ENCODE measurements around the gene TSACC.

Gene TSACC

GRCh38 chr1:156337052-156337887 is 1.1 kb upstream of the TSACC start:
- no peaks in the 10 kb centered on the region for H3K79me1 ChIP-seq (ENCODE audit: low read depth, low read length)

GRCh38 chr1:156337888-156338179 is 492 bp upstream of the TSACC start:
- WGBS, 2 donors (ENCODE audit: extremely low coverage in 2 of 2, insufficient read length in 2 of 2, insufficient replicate concordance in 1 of 2), result no CpG with 5 or more reads among the region's 14 CpGs

More at GRCh38 chr1:156337052-156337887, 1.1 kb upstream of the TSACC start:
- Histone ChIP-seq H4K91ac (ENCODE audit: low read depth, low read length, poor library complexity) (no peak overlapping the region), H3K4me3 (ENCODE audit: low read length in 2 of 2) (peak overlapping the region; percentile 57 to 94), H3K4me2 (ENCODE audit: insufficient read depth, low read length, poor library complexity, severe bottlenecking) (peak overlapping the region; percentile 70), H2BK15ac (ENCODE audit: low read length) (no peak overlapping the region), H2AFZ (ENCODE audit: low read length) (peak overlapping the region; percentile 58), H3K14ac (ENCODE audit: low read length) (no peak overlapping the region), H2BK5ac (ENCODE audit: low read length) (no peak overlapping the region), H3K4me1 (ENCODE audit: control insufficient read depth in 2 of 2, insufficient read depth in 1 of 2, low read depth in 1 of 2, low read length in 2 of 2) (peaks cover 2 to 5% of the 10 kb centered on the region in 2 donors), H3K23ac (ENCODE audit: low read depth, low read length, poor library complexity) (no peak overlapping the region), H2BK12ac (ENCODE audit: low read length) (no peak overlapping the region), H3K27me3 (ENCODE audit: control insufficient read depth in 3 of 3, insufficient read depth in 3 of 3, low read depth in 1 of 3, low read length in 3 of 3) (peaks cover 0 to 1% (median 0%) of the 10 kb centered on the region in 3 experiments), H2AK5ac (ENCODE audit: low read depth, low read length) (no peak overlapping the region), H3K9me3 (replicated peaks in 1 of 2; ENCODE audit: control insufficient read depth in 2 of 2, insufficient read depth in 1 of 2, low read depth in 1 of 2, low read length in 2 of 2) (no peaks in the 10 kb centered on the region), H3K27ac (replicated peaks; ENCODE audit: low read length) (no peak overlapping the region), H3K9ac (ENCODE audit: low read depth, low read length, poor library complexity) (peak overlapping the region; percentile 88), H3K36me3 (replicated peaks in 1 of 2; ENCODE audit: control insufficient read depth in 2 of 2, insufficient read depth in 2 of 2, low read length in 2 of 2) (peaks cover 14 to 46% of the 10 kb centered on the region in 2 donors), H3K4ac (ENCODE audit: low read length) (no peak overlapping the region), H3K18ac (ENCODE audit: low read length) (peak overlapping the region; percentile 96), H2BK120ac (ENCODE audit: low read depth, low read length) (no peak overlapping the region), H4K8ac (ENCODE audit: low read depth, low read length) (no peak overlapping the region)
- DNase-seq (ENCODE audit: low spot score), result no peak
- no CpG with 5 or more reads among the region's 34 CpGs for WGBS, 2 donors (ENCODE audit: extremely low coverage in 2 of 2, insufficient read length in 2 of 2, insufficient replicate concordance in 1 of 2)

DNA sequence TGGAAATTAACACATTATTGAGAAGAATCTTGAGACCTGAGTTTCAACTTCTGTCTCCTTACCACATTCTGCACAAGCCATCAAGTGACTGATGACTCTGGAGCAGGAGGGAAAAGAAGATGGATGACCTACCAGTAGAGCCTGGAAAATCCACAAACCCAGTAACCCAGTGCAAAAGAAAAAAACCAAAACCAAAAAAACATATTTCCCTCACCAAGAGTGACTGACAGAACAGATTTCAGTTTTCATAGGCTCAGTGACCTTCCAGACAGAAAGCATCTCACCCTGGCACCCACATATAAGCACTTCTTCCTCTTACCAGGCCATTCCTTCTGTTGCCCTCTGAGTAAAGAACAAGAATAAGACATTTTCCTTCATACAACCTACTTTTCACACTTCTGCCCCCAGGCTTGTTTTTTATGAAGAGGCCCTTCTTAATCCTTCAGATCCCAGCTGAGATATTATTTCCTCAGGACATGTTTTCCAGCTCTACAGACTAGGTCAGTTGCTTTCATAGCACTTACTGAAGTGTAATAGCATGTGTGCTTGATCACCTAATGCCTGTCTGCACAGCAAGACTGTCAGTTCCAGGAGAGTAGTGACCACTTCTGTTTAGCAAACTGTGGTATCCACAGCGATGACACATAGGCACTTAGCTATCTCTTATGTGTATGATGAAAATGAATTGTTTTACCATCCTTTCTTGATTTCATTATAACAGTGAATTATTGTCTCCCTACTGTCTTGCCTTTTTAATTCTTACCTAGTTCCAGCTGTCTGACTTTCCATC is 4.0 kb downstream of the TSACC start:
- Histone ChIP-seq H3K4me2 (ENCODE audit: insufficient read depth, low read length, poor library complexity, severe bottlenecking) (no peak overlapping the region), H3K4me3 (ENCODE audit: low read length in 2 of 2) (no peak overlapping the region), H4K91ac (ENCODE audit: low read depth, low read length, poor library complexity) (no peak overlapping the region), H3K27ac (replicated peaks; ENCODE audit: low read length) (no peak overlapping the region), H2AK5ac (ENCODE audit: low read depth, low read length) (no peak overlapping the region), H3K14ac (ENCODE audit: low read length) (no peak overlapping the region), H2BK5ac (ENCODE audit: low read length) (no peak overlapping the region), H4K8ac (ENCODE audit: low read depth, low read length) (no peak overlapping the region), H3K9me3 (replicated peaks in 1 of 2; ENCODE audit: control insufficient read depth in 2 of 2, insufficient read depth in 1 of 2, low read depth in 1 of 2, low read length in 2 of 2) (no peaks in the 10 kb centered on the region), H3K27me3 (ENCODE audit: control insufficient read depth in 3 of 3, insufficient read depth in 3 of 3, low read depth in 1 of 3, low read length in 3 of 3) (peaks cover 0 to 28% (median 0%) of the 10 kb centered on the region in 3 experiments), H3K36me3 (replicated peaks in 1 of 2; ENCODE audit: control insufficient read depth in 2 of 2, insufficient read depth in 2 of 2, low read length in 2 of 2) (no peaks in the 10 kb centered on the region), H3K79me1 (ENCODE audit: low read depth, low read length) (no peaks in the 10 kb centered on the region), H3K23ac (ENCODE audit: low read depth, low read length, poor library complexity) (no peak overlapping the region), H3K4ac (ENCODE audit: low read length) (no peak overlapping the region), H2BK12ac (ENCODE audit: low read length) (no peak overlapping the region), H3K18ac (ENCODE audit: low read length) (no peak overlapping the region), H3K4me1 (ENCODE audit: control insufficient read depth in 2 of 2, insufficient read depth in 1 of 2, low read depth in 1 of 2, low read length in 2 of 2) (peaks cover 0 to 2% of the 10 kb centered on the region in 2 donors), H2BK120ac (ENCODE audit: low read depth, low read length) (no peak overlapping the region), H2BK15ac (ENCODE audit: low read length) (no peak overlapping the region), H3K9ac (ENCODE audit: low read depth, low read length, poor library complexity) (no peak overlapping the region), H2AFZ (ENCODE audit: low read length) (no peak overlapping the region)
- DNase-seq (ENCODE audit: low spot score), result no peak
- WGBS, 2 donors (ENCODE audit: extremely low coverage in 2 of 2, insufficient read length in 2 of 2, insufficient replicate concordance in 1 of 2), result no CpG with 5 or more reads among the region's 1 CpG

More at GRCh38 chr1:156337888-156338179, 492 bp upstream of the TSACC start:
- peaks cover 12 to 41% of the 10 kb centered on the region in 2 donors for H3K36me3 ChIP-seq (replicated peaks in 1 of 2; ENCODE audit: control insufficient read depth in 2 of 2, insufficient read depth in 2 of 2, low read length in 2 of 2)
- H3K4me3 ChIP-seq (ENCODE audit: low read length in 2 of 2), result peak overlapping the region; percentile 57 to 94
- H3K4ac ChIP-seq (ENCODE audit: low read length), result no peak overlapping the region
- peaks cover 2 to 5% of the 10 kb centered on the region in 2 donors for H3K4me1 ChIP-seq (ENCODE audit: control insufficient read depth in 2 of 2, insufficient read depth in 1 of 2, low read depth in 1 of 2, low read length in 2 of 2)
- H3K18ac ChIP-seq (ENCODE audit: low read length), result peak overlapping the region; percentile 96
- no peak overlapping the region for H2BK15ac ChIP-seq (ENCODE audit: low read length)
- no peak overlapping the region for H4K8ac ChIP-seq (ENCODE audit: low read depth, low read length)
- H3K4me2 ChIP-seq (ENCODE audit: insufficient read depth, low read length, poor library complexity, severe bottlenecking), result peak overlapping the region; percentile 42
- no peak overlapping the region for H2BK120ac ChIP-seq (ENCODE audit: low read depth, low read length)
- no peak overlapping the region for H3K14ac ChIP-seq (ENCODE audit: low read length)
- peaks cover 0 to 5% (median 0%) of the 10 kb centered on the region in 3 experiments for H3K27me3 ChIP-seq (ENCODE audit: control insufficient read depth in 3 of 3, insufficient read depth in 3 of 3, low read depth in 1 of 3, low read length in 3 of 3)
- no peak overlapping the region for H4K91ac ChIP-seq (ENCODE audit: low read depth, low read length, poor library complexity)
- H3K27ac ChIP-seq (replicated peaks; ENCODE audit: low read length), result peak overlapping the region; percentile 67
- no peak overlapping the region for H2BK5ac ChIP-seq (ENCODE audit: low read length)
- H2BK12ac ChIP-seq (ENCODE audit: low read length), result no peak overlapping the region
- H3K9ac ChIP-seq (ENCODE audit: low read depth, low read length, poor library complexity), result peak overlapping the region; percentile 88
- peak overlapping the region; percentile 58 for H2AFZ ChIP-seq (ENCODE audit: low read length)
- peak overlapping the region; percentile 60 for H3K23ac ChIP-seq (ENCODE audit: low read depth, low read length, poor library complexity)
- H2AK5ac ChIP-seq (ENCODE audit: low read depth, low read length), result no peak overlapping the region
- no peak for DNase-seq (ENCODE audit: low spot score)
- no peaks in the 10 kb centered on the region for H3K79me1 ChIP-seq (ENCODE audit: low read depth, low read length)
- H3K9me3 ChIP-seq (replicated peaks in 1 of 2; ENCODE audit: control insufficient read depth in 2 of 2, insufficient read depth in 1 of 2, low read depth in 1 of 2, low read length in 2 of 2), result no peaks in the 10 kb centered on the region

DNA sequence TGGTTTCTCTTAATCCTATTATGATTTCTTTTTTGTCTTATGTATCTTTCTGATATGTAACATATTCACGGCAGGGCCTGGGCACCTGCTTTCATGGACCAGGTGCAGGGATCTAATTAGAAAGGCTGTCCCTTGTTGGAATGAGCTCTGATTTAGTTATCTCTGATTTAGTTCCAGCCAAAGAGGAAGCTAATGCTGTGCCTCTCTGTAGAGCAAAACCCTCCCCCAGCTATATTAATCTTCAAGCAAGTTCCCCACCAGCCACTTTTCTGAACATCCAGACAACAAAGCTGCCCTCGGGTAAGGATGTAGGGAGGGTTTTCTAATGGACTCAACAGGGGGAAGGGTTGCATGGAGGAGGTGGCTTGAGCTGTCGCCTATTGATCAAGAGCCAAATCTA is 6.1 kb downstream of the TSACC start:
- Histone ChIP-seq H3K4ac (ENCODE audit: low read length) (no peak overlapping the region), H3K4me1 (ENCODE audit: control insufficient read depth in 2 of 2, insufficient read depth in 1 of 2, low read depth in 1 of 2, low read length in 2 of 2) (peaks cover 0 to 2% of the 10 kb centered on the region in 2 donors), H4K8ac (ENCODE audit: low read depth, low read length) (no peak overlapping the region), H2BK12ac (ENCODE audit: low read length) (no peak overlapping the region), H3K18ac (ENCODE audit: low read length) (no peak overlapping the region), H2BK120ac (ENCODE audit: low read depth, low read length) (no peak overlapping the region), H4K91ac (ENCODE audit: low read depth, low read length, poor library complexity) (no peak overlapping the region), H3K4me3 (ENCODE audit: low read length in 2 of 2) (no peak overlapping the region), H3K23ac (ENCODE audit: low read depth, low read length, poor library complexity) (no peak overlapping the region), H3K27me3 (ENCODE audit: control insufficient read depth in 3 of 3, insufficient read depth in 3 of 3, low read depth in 1 of 3, low read length in 3 of 3) (peaks cover 0 to 38% (median 0%) of the 10 kb centered on the region in 3 experiments), H3K9me3 (replicated peaks in 1 of 2; ENCODE audit: control insufficient read depth in 2 of 2, insufficient read depth in 1 of 2, low read depth in 1 of 2, low read length in 2 of 2) (no peaks in the 10 kb centered on the region), H2AFZ (ENCODE audit: low read length) (no peak overlapping the region), H3K36me3 (replicated peaks in 1 of 2; ENCODE audit: control insufficient read depth in 2 of 2, insufficient read depth in 2 of 2, low read length in 2 of 2) (no peaks in the 10 kb centered on the region), H3K14ac (ENCODE audit: low read length) (no peak overlapping the region), H2AK5ac (ENCODE audit: low read depth, low read length) (no peak overlapping the region), H3K4me2 (ENCODE audit: insufficient read depth, low read length, poor library complexity, severe bottlenecking) (no peak overlapping the region), H3K9ac (ENCODE audit: low read depth, low read length, poor library complexity) (no peak overlapping the region), H2BK15ac (ENCODE audit: low read length) (no peak overlapping the region), H3K27ac (replicated peaks; ENCODE audit: low read length) (no peak overlapping the region), H2BK5ac (ENCODE audit: low read length) (no peak overlapping the region), H3K79me1 (ENCODE audit: low read depth, low read length) (no peaks in the 10 kb centered on the region)
- no peak for DNase-seq (ENCODE audit: low spot score)
- WGBS, 2 donors (ENCODE audit: extremely low coverage in 2 of 2, insufficient read length in 2 of 2, insufficient replicate concordance in 1 of 2), result no CpG with 5 or more reads among the region's 3 CpGs
